Stomach (tissue), 9 donors: ENCODE data around the gene PIK3R4. TPM values are rescaled to one million over a fixed set of nuclear protein-coding genes. Genes with fewer than 3 reads are reported as not detected.

Experiments
- DNase-seq, 2 donors: peaks; one replicate each; pipeline versions ENCODE4 v3.0.0 to v3.0.0-alpha.2; 2013 to 2019
- H3K27ac ChIP-seq, 5 donors: fragments of 200-600 bp in 4 of 5; sonication (generic) in 4 of 5; one replicate each; pipeline ENCODE4 v1.5.1; 2013 to 2019; ENCODE audit warnings: mild to moderate bottlenecking in 1 of 5, moderate library complexity in 1 of 5
- H3K27me3 ChIP-seq, 3 donors: fragments of 200-600 bp; sonication (generic); one replicate each; pipeline ENCODE4 v1.5.1; 2017 to 2019; ENCODE audit warnings: mixed run types in 1 of 3
- H3K36me3 ChIP-seq, 4 donors: fragments of 200-600 bp; sonication (generic); 1 replicate in 3 of 4; 2 replicates in 1 of 4; pipeline ENCODE4 v1.5.1; 2016 to 2019
- H3K4me1 ChIP-seq, 4 donors: fragments of 200-600 bp; sonication (generic); one replicate each; pipeline ENCODE4 v1.5.1; 2016 to 2019
- H3K4me3 ChIP-seq, 4 donors: fragments of 200-600 bp; sonication (generic) in 3 of 4; one replicate each; pipeline ENCODE4 v1.5.1; 2016 to 2019; ENCODE audit warnings: mild to moderate bottlenecking in 1 of 4
- H3K9me3 ChIP-seq, 4 donors: fragments of 200-600 bp; sonication (generic); one replicate each; pipeline ENCODE4 v1.5.1; 2016 to 2019
- EP300 ChIP-seq: sonication (generic); formaldehyde crosslinking; IDR thresholded peaks from one replicate; pipeline ENCODE4 v1.6.1; 2017; ENCODE audit warnings: antibody characterized with exemption
- POLR2A ChIP-seq, 4 donors: fragments of 450-650 bp; IDR thresholded peaks; one replicate each; pipeline ENCODE4 v1.6.1; 2016; ENCODE audit warnings: antibody characterized with exemption in 4 of 4, control low read depth in 2 of 4, mild to moderate bottlenecking in 1 of 4, moderate library complexity in 1 of 4
- POLR2AphosphoS5 ChIP-seq, 3 donors: sonication (generic); formaldehyde crosslinking; IDR thresholded peaks; one replicate each; pipeline ENCODE4 v1.6.1; 2016; ENCODE audit warnings: antibody characterized with exemption in 3 of 3
- WGBS, 5 donors: extraction: QIAGEN DNeasy Blood & Tissue Kit in 3 of 5; methylation state at CpG; one replicate each; pipeline versions ENCODE4 v1.1.5 to v1.1.7; 2013 to 2018; 5-methylcytosine and 5-hydroxymethylcytosine counted together
- intact Hi-C: fragments of 100-400 bp; cut with DNase I; formaldehyde crosslinking; loops from one replicate; pipeline ENCODE4 v1.15.1; 2023; ENCODE audit warnings: low total_unique reads
- polyA plus RNA-seq, 3 donors: library from polyadenylated mRNA; stranded (reverse); fragments of 200-250 nt; gene quantifications; one replicate each; pipeline ENCODE4 v1.2.3, GENCODE V29; 2013
- total RNA-seq, 5 donors: library from RNA; depleted of rRNA; stranded (reverse); fragments of >200 nt; gene quantifications; one replicate each; pipeline versions ENCODE4 v1.1.0 to v1.2.3, GENCODE V29; 2014 to 2016
- TF ChIP-seq, protein P1 (sequence below), 7 experiments: fragments of 450-650 bp in 4 of 7; fragments of 200-600 bp in 3 of 7; sonication (generic) in 3 of 7; IDR thresholded peaks; one replicate each; pipeline ENCODE4 v1.5.1; 2016 to 2019; ENCODE audit warnings: antibody characterized with exemption in 7 of 7, control low read depth in 2 of 7, mild to moderate bottlenecking in 1 of 7
- donor health status: healthy with polysubstance abuse.
- donor health status: Bipolar disorder and iron deficiency.
- donor health status: healthy.

PIK3R4 gene
- total and polyA plus RNA-seq, 8 donors, result 6.4 to 45.5 (median 19.7) TPM

- DNase-seq, result no peak
- H3K4me1 ChIP-seq, result peaks cover 0 to 4% (median 0%) of the 10 kb centered on the region in 4 donors
- no peak overlapping the region for H3K4me3 ChIP-seq
- H3K27me3 ChIP-seq, result no peaks in the 10 kb centered on the region
- no peak overlapping the region for H3K27ac ChIP-seq
- intact Hi-C loops, result no loop called here
- no peak for TF ChIP-seq POLR2AphosphoS5 (IDR thresholded peaks at IDR 0.05)
- no peak for TF ChIP-seq EP300
- TF ChIP-seq POLR2A (IDR thresholded peaks at IDR 0.05), result no peak
- TF ChIP-seq, protein P1, sequence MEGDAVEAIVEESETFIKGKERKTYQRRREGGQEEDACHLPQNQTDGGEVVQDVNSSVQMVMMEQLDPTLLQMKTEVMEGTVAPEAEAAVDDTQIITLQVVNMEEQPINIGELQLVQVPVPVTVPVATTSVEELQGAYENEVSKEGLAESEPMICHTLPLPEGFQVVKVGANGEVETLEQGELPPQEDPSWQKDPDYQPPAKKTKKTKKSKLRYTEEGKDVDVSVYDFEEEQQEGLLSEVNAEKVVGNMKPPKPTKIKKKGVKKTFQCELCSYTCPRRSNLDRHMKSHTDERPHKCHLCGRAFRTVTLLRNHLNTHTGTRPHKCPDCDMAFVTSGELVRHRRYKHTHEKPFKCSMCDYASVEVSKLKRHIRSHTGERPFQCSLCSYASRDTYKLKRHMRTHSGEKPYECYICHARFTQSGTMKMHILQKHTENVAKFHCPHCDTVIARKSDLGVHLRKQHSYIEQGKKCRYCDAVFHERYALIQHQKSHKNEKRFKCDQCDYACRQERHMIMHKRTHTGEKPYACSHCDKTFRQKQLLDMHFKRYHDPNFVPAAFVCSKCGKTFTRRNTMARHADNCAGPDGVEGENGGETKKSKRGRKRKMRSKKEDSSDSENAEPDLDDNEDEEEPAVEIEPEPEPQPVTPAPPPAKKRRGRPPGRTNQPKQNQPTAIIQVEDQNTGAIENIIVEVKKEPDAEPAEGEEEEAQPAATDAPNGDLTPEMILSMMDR (IDR thresholded peaks at IDR 0.05), result no peak
- H3K36me3 ChIP-seq, result peaks cover 0 to 14% (median 6%) of the 10 kb centered on the region in 4 donors
- no peaks in the 10 kb centered on the region for H3K9me3 ChIP-seq
- 83 to 97% (median 86%) methylated on average over 2 of the region's 2 CpGs for WGBS, 5 donors
These were observed 91.7 kb downstream of the PIK3R4 start for GRCh38 chr3:130654921-130655320.

- no peak overlapping the region for H3K4me3 ChIP-seq
- H3K9me3 ChIP-seq, result no peaks in the 10 kb centered on the region
- 94 to 100% (median 97%) methylated on average over 1 of the region's 1 CpG for WGBS, 5 donors
- peaks cover 0 to 4% (median 0%) of the 10 kb centered on the region in 4 donors for H3K4me1 ChIP-seq
- TF ChIP-seq, protein P1 (IDR thresholded peaks at IDR 0.05), result no peak
- TF ChIP-seq EP300 (no peak), POLR2A (IDR thresholded peaks at IDR 0.05) (no peak), POLR2AphosphoS5 (IDR thresholded peaks at IDR 0.05) (no peak)
- DNase-seq, result no peak
- H3K27ac ChIP-seq, result no peak overlapping the region
- H3K36me3 ChIP-seq, result peaks cover 0 to 14% (median 6%) of the 10 kb centered on the region in 4 donors
- no peaks in the 10 kb centered on the region for H3K27me3 ChIP-seq
- intact Hi-C loops, result no loop called here
These were observed 92.5 kb downstream of the PIK3R4 start for GRCh38 chr3:130654091-130654490.

GRCh38 chr3:130649061-130649654 lies 97.5 kb downstream of the PIK3R4 start:
- no peaks in the 10 kb centered on the region for H3K27me3 ChIP-seq
- no peak overlapping the region for H3K4me3 ChIP-seq
- no peak for DNase-seq
- 89 to 92% (median 90%) methylated on average over 30 of the region's 30 CpGs for WGBS, 5 donors
- H3K27ac ChIP-seq, result no peak overlapping the region
- intact Hi-C loops, result no loop called here
- no peaks in the 10 kb centered on the region for H3K9me3 ChIP-seq
- TF ChIP-seq POLR2AphosphoS5 (IDR thresholded peaks at IDR 0.05), result no peak
- TF ChIP-seq, protein P1 (IDR thresholded peaks at IDR 0.05), result no peak
- TF ChIP-seq EP300, result no peak
- no peak for TF ChIP-seq POLR2A (IDR thresholded peaks at IDR 0.05)
- no peaks in the 10 kb centered on the region for H3K36me3 ChIP-seq
- no peaks in the 10 kb centered on the region for H3K4me1 ChIP-seq

DNA sequence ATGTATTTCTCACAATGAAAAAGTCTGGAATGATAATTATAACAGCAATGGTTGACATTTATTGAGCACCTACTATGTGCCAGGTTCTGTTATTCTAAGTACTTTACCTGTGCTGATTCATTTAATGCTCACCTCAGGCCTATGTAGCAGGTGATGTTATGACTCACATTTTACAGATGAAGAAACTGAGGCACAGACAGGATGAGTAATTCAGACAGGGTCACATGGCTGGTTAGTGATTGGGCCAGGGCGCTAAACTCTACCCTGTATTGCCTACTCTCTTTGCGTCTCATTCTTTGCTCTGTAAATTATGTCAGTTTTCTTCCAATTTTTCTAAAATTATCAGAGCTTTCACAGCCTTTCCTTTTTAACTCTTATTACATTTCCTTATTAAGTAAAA lies 98.3 kb downstream of the PIK3R4 start:
- Histone ChIP-seq H3K27ac (no peak overlapping the region), H3K36me3 (no peaks in the 10 kb centered on the region), H3K4me1 (no peaks in the 10 kb centered on the region), H3K4me3 (no peak overlapping the region), H3K9me3 (no peaks in the 10 kb centered on the region), H3K27me3 (no peaks in the 10 kb centered on the region)
- no peak for DNase-seq
- 88 to 95% (median 94%) methylated on average over 2 of the region's 2 CpGs for WGBS, 5 donors
- TF ChIP-seq POLR2A (IDR thresholded peaks at IDR 0.05), result no peak
- intact Hi-C loops, result no loop called here

DNA sequence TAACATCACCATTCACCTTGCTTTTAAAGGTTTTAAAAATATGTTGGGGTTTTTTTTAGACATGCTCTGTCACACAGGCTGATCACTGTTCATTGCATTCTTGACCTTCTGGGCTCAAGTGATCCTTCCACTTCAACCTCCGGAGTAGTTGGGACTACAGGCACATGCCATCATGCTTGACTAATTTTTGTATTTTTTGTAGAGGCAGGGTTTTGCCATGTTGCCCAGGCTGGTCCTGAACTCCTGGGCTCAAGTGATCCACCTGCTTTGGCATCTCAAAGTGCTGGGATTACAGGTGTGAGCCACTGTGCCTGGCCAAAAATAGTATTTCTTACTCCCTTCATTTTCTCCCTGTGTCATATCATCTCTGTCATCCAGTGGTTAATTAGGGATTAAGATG lies 101.4 kb downstream of the PIK3R4 start:
- Histone ChIP-seq H3K36me3 (no peaks in the 10 kb centered on the region), H3K4me1 (no peaks in the 10 kb centered on the region), H3K4me3 (no peak overlapping the region), H3K27me3 (no peaks in the 10 kb centered on the region), H3K9me3 (no peaks in the 10 kb centered on the region), H3K27ac (no peak overlapping the region)
- intact Hi-C loops, result no loop called here
- 72 to 91% (median 83%) methylated on average over 1 of the region's 1 CpG for whole genome bisulfite sequencing, 5 donors
- no peak for DNase-seq
- TF ChIP-seq POLR2AphosphoS5 (IDR thresholded peaks at IDR 0.05) (no peak), POLR2A (IDR thresholded peaks at IDR 0.05) (no peak)
